Measurements from ENCODE around the gene KRR1. TPM values are rescaled to one million over a fixed set of nuclear protein-coding genes. Genes with fewer than 3 reads are reported as not detected.
"Not testable (repeated sequence)": the region's sequence is repeated elsewhere in the genome, so short reads cannot be mapped to it uniquely, and the experiment has no call there.

The KRR1 gene
- total RNA-seq, 1 donor from 2014 or later = 51.9 TPM

- DNase-seq = not testable (repeated sequence)
Observed at GRCh38 chr12:75522124-75522523, 10.7 kb upstream of the KRR1 start.

DNA sequence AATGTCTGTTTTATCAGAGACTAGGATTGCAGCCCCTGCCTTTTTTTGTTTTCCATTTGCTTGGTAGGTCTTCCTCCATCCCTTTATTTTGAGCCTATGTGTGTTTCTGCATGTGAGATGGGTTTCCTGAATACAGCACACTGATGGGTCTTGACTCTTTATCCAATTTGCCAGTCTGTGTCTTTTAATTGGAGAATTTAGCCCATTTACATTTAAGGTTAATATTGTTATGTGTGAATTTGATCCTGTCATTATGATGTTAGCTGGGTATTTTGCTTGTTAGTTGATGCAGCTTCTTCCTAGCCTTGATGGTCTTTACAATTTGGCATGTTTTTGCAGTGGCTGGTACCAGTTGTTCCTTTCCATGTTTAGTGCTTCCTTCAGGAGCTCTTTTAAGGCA, 9.8 kb upstream of the KRR1 start:
- DNase-seq = not testable (repeated sequence)

- DNase-seq = no peak
Observed at GRCh38 chr12:75509621-75510020, 1.8 kb downstream of the KRR1 start.

DNA sequence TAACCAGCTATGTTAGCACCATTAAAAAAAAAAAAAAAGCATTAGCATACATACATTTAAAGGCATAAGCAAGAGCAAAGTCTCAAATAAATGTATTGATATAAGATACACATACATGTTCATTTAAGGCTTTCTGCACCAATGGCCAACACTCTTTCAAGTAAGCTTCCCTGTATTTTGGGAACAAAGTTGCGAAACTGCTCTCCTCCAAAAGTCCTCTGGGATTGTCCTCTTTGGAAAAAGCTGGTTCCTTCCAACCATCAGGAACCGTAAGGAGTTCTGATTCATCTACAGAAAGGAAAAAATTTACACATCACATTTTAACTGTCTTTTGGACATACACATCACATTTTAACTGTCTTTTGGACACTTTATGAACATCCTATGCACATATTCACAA, 3.2 kb downstream of the KRR1 start:
- no peak for DNase-seq

DNA sequence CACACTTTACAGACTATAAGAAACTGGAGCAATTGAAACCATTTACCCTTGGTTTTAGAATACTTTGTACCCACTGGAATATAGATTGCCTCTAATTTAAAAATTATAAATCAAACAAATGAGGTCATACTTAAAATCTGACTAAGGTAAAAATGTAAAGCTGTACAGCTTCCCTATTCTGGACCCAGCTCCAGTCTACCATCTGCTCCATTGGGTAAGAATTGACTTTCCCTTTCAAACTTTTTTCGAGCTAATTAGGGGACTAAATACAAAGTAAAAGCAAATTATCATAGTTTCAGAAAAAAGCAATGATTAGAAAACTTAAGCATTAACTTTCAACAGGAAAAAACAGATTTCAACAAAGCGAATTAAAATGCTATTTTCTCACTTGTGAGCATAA, 4.3 kb downstream of the KRR1 start:
- DNase-seq = no peak

DNA sequence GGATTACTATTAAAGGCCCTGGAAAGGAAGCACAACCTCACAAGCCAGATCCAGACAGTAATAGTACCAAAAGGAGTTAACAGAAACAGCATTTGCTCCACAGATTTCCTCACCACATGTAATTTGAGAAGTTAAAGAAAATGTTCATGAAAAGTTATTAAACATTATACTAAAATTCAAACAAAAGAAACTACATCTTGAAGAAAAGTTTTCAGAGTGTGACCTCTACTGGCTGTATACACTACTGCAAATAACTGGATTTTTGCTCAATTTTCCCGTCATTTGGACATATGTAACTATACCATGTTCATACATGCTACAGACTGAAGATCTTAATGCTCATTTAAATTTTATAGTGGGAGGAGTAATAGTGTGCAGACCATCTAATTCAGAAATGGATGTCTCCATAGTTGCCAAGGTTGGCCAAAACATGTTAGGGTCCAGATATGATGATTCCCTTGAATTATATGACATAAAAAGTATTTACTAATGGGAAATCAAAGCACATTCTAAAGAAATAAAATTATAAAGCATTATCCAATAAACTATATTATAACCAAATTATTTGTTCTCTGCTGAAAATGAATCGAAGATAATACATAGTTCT, 5.6 kb downstream of the KRR1 start:
- DNase-seq = peak; percentile 68

DNA sequence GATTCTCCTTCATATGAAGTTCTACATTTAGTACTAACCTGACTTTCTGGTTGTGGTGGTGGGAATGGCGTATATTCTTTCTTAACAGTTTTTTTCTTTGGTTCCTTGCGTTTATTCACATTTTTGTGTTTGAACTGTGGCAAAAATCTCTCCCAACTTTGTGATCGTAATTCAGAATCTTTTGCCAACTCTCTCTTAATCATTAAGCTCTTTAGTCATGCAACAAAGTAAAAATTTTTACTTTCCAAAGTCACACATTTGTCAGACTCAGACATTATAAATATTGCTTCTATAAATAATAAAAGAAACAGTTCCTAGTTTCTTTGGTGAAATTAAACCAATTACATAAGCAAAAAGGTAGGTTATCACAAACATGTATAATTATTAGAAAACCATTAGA, 7.5 kb downstream of the KRR1 start:
- DNase-seq = no peak

- no peak for DNase-seq
Observed at GRCh38 chr12:75503459-75503858, 8.0 kb downstream of the KRR1 start.

GRCh38 chr12:75491169-75491568, 20.2 kb downstream of the KRR1 start:
- DNase-seq = no peak

GRCh38 chr12:75489613-75490210, 21.7 kb downstream of the KRR1 start:
- DNase-seq = peak; percentile 64

GRCh38 chr12:75489187-75489586, 22.2 kb downstream of the KRR1 start:
- DNase-seq = no peak

DNA sequence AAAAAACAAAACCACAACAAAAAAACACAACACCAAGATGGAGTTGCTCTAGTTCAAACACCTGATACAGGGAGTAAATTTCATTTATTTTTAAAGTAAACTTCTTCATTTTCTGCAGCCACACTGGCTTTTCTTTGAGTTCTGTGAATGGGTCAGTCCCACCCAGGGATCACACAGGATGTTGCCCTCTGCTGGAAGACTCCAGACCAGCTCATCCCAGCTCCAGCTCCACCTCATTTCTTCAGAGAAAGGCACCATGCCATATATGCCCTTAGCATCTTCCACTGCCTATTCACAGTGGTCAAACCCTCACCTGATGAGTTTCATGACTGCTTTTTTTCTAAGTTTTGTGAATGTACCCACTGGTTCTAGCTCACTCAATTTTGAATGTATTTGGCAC, 22.9 kb downstream of the KRR1 start:
- DNase-seq = peak; percentile 30

- no peak for DNase-seq
Observed at GRCh38 chr12:75487308-75487707, 24.1 kb downstream of the KRR1 start.

DNA sequence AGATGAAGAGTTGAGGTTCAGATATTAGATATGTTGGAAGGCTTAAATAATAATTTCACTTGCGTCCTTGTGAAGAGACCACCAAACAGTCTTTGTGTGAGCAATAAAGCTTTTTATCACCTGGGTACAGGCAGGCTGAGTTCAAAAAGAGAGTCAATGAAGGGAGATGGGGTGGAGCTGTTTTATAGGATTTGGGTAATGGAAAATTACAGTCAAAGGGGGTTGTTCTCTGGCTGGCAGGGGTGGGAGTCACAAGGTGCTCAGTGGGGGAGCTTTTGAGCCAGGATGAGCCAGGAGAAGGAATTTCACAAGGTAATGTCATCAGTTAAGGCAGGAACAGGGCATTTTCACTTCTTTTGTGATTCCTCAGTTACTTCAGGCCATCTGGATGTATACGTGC, 27.0 kb downstream of the KRR1 start:
- DNase-seq = not testable (repeated sequence)

DNA sequence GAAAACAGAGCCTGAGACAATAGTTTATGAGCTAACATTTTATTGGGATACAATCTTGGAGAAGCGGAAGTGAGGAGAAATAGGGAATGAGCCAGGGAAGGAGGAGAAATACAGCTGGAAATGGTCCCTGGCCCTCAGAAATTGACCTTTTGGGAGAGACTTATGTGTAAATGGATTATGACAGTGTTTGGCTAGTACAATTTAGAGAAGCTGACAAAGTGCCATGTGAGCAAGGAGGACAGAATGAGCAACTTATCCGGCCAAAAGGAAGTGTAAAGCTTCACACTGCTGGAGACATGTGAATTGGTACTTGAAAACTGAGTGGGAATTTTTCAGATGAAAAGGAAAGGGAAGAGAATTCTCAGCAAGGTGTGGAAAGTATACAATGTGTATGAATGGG, 28.0 kb downstream of the KRR1 start:
- no peak for DNase-seq

- DNase-seq = peak; percentile 26
Observed at GRCh38 chr12:75482646-75483045, 28.8 kb downstream of the KRR1 start.

- DNase-seq = no peak
Observed at GRCh38 chr12:75481774-75482173, 29.6 kb downstream of the KRR1 start.

GRCh38 chr12:75481013-75481705, 30.2 kb downstream of the KRR1 start:
- no peak for DNase-seq

- peak; percentile 88 for DNase-seq
Observed at GRCh38 chr12:75480469-75480949, 30.9 kb downstream of the KRR1 start, which contains the start of gene GLIPR1. Gene GLIPR1, plus strand, starts transcription at chr12:75480755. Its CDS starts 126 bp downstream, at chr12:75480881.

DNA sequence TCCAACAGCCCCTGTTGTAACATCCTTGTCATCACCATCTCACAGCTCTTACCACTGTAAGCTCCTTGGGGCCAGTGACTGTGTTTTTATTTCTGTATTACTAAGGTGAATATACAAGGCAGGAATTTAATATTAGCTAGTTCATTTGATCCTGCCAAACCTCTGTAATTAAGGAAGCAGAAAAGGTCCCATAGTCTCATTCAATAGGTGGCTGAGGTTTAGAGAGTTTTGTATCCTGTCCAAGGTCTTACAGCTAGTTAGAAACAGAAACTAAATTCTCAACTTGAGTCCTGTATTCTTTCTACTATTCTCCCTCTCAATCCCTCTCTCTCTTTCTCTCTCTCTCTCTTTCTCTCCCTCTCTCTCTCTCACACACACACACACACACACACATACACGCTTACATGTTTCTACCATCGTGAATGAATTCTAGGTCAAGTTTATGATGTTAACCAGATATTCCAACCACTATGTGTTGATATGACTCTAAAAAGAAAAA, 31.4 kb downstream of the KRR1 start:
- DNase-seq = peak; percentile 39

GRCh38 chr12:75478116-75478794, 33.2 kb downstream of the KRR1 start:
- no peak for DNase-seq

DNA sequence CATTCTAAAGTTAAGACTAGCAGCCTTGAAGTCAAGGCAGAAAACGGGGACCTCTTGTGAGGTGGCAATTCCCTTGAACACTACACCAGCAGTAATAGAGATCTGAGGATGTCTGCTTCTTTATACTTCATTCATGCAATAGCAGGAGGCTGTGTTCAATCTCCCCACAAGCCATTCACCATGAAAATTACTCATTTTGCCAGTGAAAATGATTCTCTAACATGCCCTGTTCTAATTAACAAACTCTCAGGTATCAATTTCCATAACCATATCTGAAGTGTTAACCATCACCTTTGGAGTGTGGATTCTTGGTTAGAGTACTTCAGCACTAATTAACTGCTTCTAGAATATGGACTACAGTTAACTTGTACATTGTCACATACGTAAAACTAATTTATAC, 34.3 kb downstream of the KRR1 start:
- no peak for DNase-seq

DNA sequence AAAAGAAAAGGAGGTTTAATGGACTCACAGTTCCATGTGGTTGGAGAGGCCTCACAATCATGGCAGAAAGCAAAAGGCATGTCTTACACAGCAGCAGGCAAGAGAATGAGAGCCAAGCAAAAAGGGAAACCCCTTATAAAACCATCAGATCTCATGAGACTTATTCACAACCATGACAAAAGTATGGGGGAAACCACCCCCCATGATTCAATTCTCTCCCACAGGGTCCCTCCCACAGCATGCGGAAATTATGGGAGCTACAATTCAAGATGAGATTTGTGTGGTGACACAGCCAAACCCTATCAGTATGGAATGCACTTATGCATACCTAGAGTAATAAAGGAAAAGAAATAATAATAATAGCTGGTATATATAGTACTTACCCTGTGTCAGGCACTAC, 35.3 kb downstream of the KRR1 start:
- DNase-seq = no peak
